ENCODE results near the gene SLC12A8. TPM values are rescaled to one million over a fixed set of nuclear protein-coding genes. Genes with fewer than 3 reads are reported as not detected.

The SLC12A8 gene
- total and polyA plus RNA-seq, 2 donors from 2014 or later, result 5.4 to 29.1 TPM

GRCh38 chr3:125207507-125207906, 5.0 kb downstream of the SLC12A8 start:
- FAIRE-seq, result no peak
- intact Hi-C loops (cut with DNase I), result no loop called here

GRCh38 chr3:125206934-125207333, 5.6 kb downstream of the SLC12A8 start:
- no peak overlapping the region for H3K4me3 ChIP-seq (ENCODE audit: low read length in 3 of 3)
- DNase-seq (no peak), FAIRE-seq (no peak)
- H3K9ac ChIP-seq (ENCODE audit: low read length in 3 of 3), result no peak overlapping the region
- intact Hi-C loops (cut with DNase I), result no loop called here
- H3K27ac ChIP-seq (ENCODE audit: low read depth in 2 of 2, low read length in 2 of 2), result no peak overlapping the region
- no peaks in the 10 kb centered on the region for H3K36me3 ChIP-seq (ENCODE audit: control insufficient read depth in 2 of 3, insufficient read depth in 3 of 3, low read length in 3 of 3)
- no peaks in the 10 kb centered on the region for H3K4me1 ChIP-seq (ENCODE audit: control insufficient read depth in 2 of 3, insufficient read depth in 2 of 3, low read depth in 1 of 3, low read length in 3 of 3)
- no peak for TF ChIP-seq CTCF (IDR thresholded peaks at IDR 0.05; ENCODE audit: borderline replicate concordance, extremely low read depth, insufficient read depth)
- H3K27me3 ChIP-seq (ENCODE audit: control insufficient read depth, insufficient read depth, low read length), result no peaks in the 10 kb centered on the region
- no peaks in the 10 kb centered on the region for H3K9me3 ChIP-seq (ENCODE audit: control insufficient read depth in 2 of 3, insufficient read depth in 1 of 3, low read length in 3 of 3)

More at GRCh38 chr3:125207507-125207906, 5.0 kb downstream of the SLC12A8 start:
- no peak for TF ChIP-seq CTCF (IDR thresholded peaks at IDR 0.05; ENCODE audit: borderline replicate concordance, extremely low read depth, insufficient read depth)
- H3K27ac ChIP-seq (ENCODE audit: low read depth in 2 of 2, low read length in 2 of 2), result no peak overlapping the region
- no peak overlapping the region for H3K9ac ChIP-seq (ENCODE audit: low read length in 3 of 3)
- no peaks in the 10 kb centered on the region for H3K4me1 ChIP-seq (ENCODE audit: control insufficient read depth in 2 of 3, insufficient read depth in 2 of 3, low read depth in 1 of 3, low read length in 3 of 3)
- no peaks in the 10 kb centered on the region for H3K9me3 ChIP-seq (ENCODE audit: control insufficient read depth in 2 of 3, insufficient read depth in 1 of 3, low read length in 3 of 3)
- H3K36me3 ChIP-seq (ENCODE audit: control insufficient read depth in 2 of 3, insufficient read depth in 3 of 3, low read length in 3 of 3), result no peaks in the 10 kb centered on the region
- no peak for DNase-seq
- H3K4me3 ChIP-seq (ENCODE audit: low read length in 3 of 3), result no peak overlapping the region
- no peaks in the 10 kb centered on the region for H3K27me3 ChIP-seq (ENCODE audit: control insufficient read depth, insufficient read depth, low read length)

GRCh38 chr3:125203731-125204130, 8.8 kb downstream of the SLC12A8 start:
- Histone ChIP-seq H3K27ac (ENCODE audit: low read depth in 2 of 2, low read length in 2 of 2) (no peak overlapping the region), H3K36me3 (ENCODE audit: control insufficient read depth in 2 of 3, insufficient read depth in 3 of 3, low read length in 3 of 3) (no peaks in the 10 kb centered on the region), H3K9ac (ENCODE audit: low read length in 3 of 3) (no peak overlapping the region), H3K27me3 (ENCODE audit: control insufficient read depth, insufficient read depth, low read length) (no peaks in the 10 kb centered on the region), H3K4me3 (ENCODE audit: low read length in 3 of 3) (no peak overlapping the region), H3K4me1 (ENCODE audit: control insufficient read depth in 2 of 3, insufficient read depth in 2 of 3, low read depth in 1 of 3, low read length in 3 of 3) (peaks cover 0 to 3% (median 0%) of the 10 kb centered on the region in 3 donors), H3K9me3 (ENCODE audit: control insufficient read depth in 2 of 3, insufficient read depth in 1 of 3, low read length in 3 of 3) (no peaks in the 10 kb centered on the region)
- intact Hi-C loops (cut with DNase I), result no loop called here
- TF ChIP-seq CTCF (IDR thresholded peaks at IDR 0.05; ENCODE audit: borderline replicate concordance, extremely low read depth, insufficient read depth), result no peak
- DNase-seq (no peak), FAIRE-seq (no peak)

DNA sequence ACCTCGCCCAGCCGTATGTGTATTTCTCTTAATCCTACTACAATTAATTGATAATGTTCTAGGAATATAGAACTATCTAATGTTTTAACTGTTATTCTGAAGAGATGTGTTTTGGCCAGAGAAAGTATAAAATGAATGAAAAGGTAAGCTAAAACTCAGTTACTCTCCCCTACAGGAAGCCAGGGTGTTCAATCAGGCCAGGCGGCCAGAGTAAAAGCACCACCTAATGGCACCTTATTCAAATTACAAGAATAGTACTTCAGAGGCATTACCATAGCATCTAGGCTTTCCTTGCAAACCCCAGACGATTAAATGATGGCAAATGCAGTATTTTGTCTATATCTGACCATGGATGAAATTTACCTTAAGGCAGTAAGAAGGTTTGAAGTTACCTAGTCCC, 10.4 kb downstream of the SLC12A8 start:
- peaks cover 0 to 3% (median 0%) of the 10 kb centered on the region in 3 donors for H3K4me1 ChIP-seq (ENCODE audit: control insufficient read depth in 2 of 3, insufficient read depth in 2 of 3, low read depth in 1 of 3, low read length in 3 of 3)
- no peaks in the 10 kb centered on the region for H3K36me3 ChIP-seq (ENCODE audit: control insufficient read depth in 2 of 3, insufficient read depth in 3 of 3, low read length in 3 of 3)
- no peak overlapping the region for H3K4me3 ChIP-seq (ENCODE audit: low read length in 3 of 3)
- peak; percentile 11 for TF ChIP-seq CTCF (IDR thresholded peaks at IDR 0.05; ENCODE audit: borderline replicate concordance, extremely low read depth, insufficient read depth)
- H3K9me3 ChIP-seq (ENCODE audit: control insufficient read depth in 2 of 3, insufficient read depth in 1 of 3, low read length in 3 of 3), result no peaks in the 10 kb centered on the region
- H3K27ac ChIP-seq (ENCODE audit: low read depth in 2 of 2, low read length in 2 of 2), result no peak overlapping the region
- DNase-seq, result no peak
- H3K9ac ChIP-seq (ENCODE audit: low read length in 3 of 3), result no peak overlapping the region
- intact Hi-C loops (cut with DNase I), result no loop called here
- H3K27me3 ChIP-seq (ENCODE audit: control insufficient read depth, insufficient read depth, low read length), result no peaks in the 10 kb centered on the region
- no peak for FAIRE-seq

All from kidney (tissue), 14 donors.